ENCODE data around the gene COL8A1.

The COL8A1 gene

DNA sequence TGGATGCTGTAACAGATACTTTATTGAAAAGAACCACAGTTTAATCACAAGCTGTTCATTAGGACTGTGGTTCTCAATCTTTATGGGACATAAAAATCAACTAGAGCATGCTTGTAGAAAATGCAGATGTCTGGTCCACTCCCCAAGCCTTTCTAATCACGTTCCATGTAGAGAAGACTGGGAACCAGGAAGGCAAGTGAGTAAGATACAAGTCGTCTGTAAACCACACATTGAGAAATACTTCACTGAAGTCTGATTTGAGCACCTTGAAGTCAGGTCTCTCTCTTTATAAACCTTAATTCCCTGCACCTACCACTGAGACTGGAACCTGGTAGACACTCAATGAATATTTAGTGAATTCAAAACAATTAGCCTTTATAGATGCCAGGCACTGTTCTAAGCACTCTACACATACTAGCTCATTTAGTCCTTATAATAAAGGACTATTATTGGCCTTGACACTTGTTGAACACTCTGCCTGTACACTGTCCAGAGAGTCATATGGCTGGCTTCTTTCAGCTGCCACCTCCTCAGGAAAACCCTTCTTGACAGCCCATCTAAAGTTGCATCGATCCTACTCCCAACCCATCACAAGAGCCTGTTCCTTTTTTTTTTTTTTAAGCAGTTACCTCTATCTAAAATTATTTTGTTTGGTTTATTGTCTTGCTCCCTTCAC, 120.2 kb downstream of the COL8A1 start:
- H3K9ac ChIP-seq, result no peak overlapping the region

DNA sequence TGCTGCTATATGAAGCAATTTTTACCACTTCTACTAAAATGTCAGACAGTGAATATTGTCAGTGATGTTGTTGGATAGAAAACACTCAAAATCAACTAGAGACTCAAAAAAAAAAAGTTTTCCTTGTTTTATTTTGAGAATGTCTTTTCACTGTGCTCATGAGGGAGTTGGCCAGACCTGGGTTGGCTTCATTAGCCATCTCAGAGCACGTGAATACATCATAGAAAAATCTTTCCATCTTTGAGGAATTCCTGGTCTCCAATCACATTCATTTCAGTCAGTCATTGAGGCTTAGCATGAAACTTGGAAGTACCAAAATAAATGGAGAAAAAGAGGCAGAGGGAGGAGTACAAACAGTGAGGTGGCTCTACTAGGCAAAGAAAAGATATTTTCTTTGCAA, 121.6 kb downstream of the COL8A1 start:
- Histone ChIP-seq H3K4me3 (no peak overlapping the region), H3K27ac (no peak overlapping the region), H3K9me3 (replicated peaks in 1 of 11) (no peaks in the 10 kb centered on the region), H3K9ac (no peak overlapping the region), H3K27me3 (no peaks in the 10 kb centered on the region), H3K4me2 (no peak overlapping the region), H4K20me1 (no peaks in the 10 kb centered on the region), H3K4me1 (no peaks in the 10 kb centered on the region), H3K36me3 (no peaks in the 10 kb centered on the region)
- TF ChIP-seq Cebpa-rat (IDR thresholded peaks at IDR 0.05), result no peak

More for the DNA sequence above, 120.2 kb downstream of the COL8A1 start:
- no peaks in the 10 kb centered on the region for H3K27me3 ChIP-seq
- H3K9me3 ChIP-seq (replicated peaks in 1 of 11), result no peaks in the 10 kb centered on the region
- no peaks in the 10 kb centered on the region for H3K4me1 ChIP-seq
- H3K4me2 ChIP-seq, result no peak overlapping the region
- TF ChIP-seq Cebpa-rat (IDR thresholded peaks at IDR 0.05), result no peak
- H3K36me3 ChIP-seq, result no peaks in the 10 kb centered on the region
- no peaks in the 10 kb centered on the region for H4K20me1 ChIP-seq
- no peak overlapping the region for H3K4me3 ChIP-seq
- no peak overlapping the region for H3K27ac ChIP-seq

DNA sequence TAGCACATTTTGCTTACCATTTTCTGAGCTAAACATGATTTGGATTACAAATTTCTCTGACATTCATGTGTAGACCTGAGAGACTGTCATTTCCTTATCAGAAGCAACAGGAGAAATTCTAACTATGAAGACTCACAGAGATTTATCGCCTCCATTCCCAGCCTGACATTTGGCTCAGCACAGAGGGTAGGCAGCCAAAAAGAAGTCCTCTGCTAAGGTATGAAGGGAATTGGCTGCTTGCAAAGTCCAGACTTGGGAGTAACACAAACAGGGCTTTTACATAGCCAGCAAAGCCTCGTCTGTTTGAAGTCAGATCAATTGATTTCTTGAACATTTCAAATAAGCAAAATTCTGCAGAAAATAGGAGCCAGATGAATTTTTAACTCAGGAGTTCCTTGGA, 122.2 kb downstream of the COL8A1 start:
- Histone ChIP-seq H3K9ac (no peak overlapping the region), H3K9me3 (replicated peaks in 1 of 11) (no peaks in the 10 kb centered on the region), H3K27me3 (no peaks in the 10 kb centered on the region), H3K4me1 (no peaks in the 10 kb centered on the region), H4K20me1 (no peaks in the 10 kb centered on the region), H3K27ac (no peak overlapping the region), H3K4me3 (no peak overlapping the region), H3K36me3 (no peaks in the 10 kb centered on the region), H3K4me2 (no peak overlapping the region)
- no peak for TF ChIP-seq Cebpa-rat (IDR thresholded peaks at IDR 0.05)

DNA sequence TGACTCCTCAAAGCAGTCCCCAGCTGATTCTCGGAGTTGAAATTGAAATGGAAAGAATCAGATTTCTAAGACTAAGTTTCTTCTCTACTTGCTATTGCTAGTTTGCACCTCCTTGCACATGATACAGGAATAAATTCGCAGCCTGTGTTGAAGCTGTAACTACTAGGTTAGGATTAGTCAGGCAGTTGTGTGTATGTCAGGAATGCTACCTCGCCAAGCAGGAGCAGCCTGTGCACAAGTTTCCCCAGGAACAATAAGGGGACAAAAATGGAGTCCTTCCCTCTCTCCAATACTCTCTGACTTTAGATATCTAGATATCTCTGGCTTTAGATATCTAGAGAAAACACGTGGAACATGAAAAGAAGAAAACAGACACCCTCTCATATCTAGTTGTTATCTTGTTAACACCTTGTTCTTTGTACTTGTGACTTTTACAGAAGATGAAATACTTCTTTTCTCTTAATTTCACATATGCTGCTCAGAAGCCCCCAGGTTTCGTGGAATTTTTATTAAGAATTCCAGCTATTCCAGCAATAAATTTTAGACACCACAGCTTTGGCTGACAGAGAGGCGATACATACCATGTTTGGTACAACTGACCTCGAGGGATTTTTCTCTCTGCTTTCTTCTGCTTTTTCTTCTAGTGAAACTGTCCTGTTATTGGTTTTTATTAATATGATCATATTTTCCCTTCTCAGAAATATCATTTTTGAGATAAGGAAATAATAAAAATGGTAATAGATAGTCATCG, 123.2 kb downstream of the COL8A1 start:
- Histone ChIP-seq H3K27ac (no peak overlapping the region), H4K20me1 (no peaks in the 10 kb centered on the region), H3K9me3 (replicated peaks in 1 of 11) (no peaks in the 10 kb centered on the region), H3K4me1 (no peaks in the 10 kb centered on the region), H3K4me2 (no peak overlapping the region), H3K4me3 (no peak overlapping the region), H3K27me3 (no peaks in the 10 kb centered on the region), H3K36me3 (no peaks in the 10 kb centered on the region), H3K9ac (no peak overlapping the region)
- TF ChIP-seq Cebpa-rat (IDR thresholded peaks at IDR 0.05), result no peak

- Histone ChIP-seq H3K9ac (no peak overlapping the region), H3K4me2 (no peak overlapping the region), H3K4me3 (no peak overlapping the region), H3K27me3 (no peaks in the 10 kb centered on the region), H3K36me3 (no peaks in the 10 kb centered on the region), H3K9me3 (replicated peaks in 1 of 11) (no peaks in the 10 kb centered on the region), H3K27ac (no peak overlapping the region), H3K4me1 (no peaks in the 10 kb centered on the region), H4K20me1 (no peaks in the 10 kb centered on the region)
- no peak for TF ChIP-seq Cebpa-rat (IDR thresholded peaks at IDR 0.05)
Measured at GRCh38 chr3:99762901-99763300, 124.5 kb downstream of the COL8A1 start.

DNA sequence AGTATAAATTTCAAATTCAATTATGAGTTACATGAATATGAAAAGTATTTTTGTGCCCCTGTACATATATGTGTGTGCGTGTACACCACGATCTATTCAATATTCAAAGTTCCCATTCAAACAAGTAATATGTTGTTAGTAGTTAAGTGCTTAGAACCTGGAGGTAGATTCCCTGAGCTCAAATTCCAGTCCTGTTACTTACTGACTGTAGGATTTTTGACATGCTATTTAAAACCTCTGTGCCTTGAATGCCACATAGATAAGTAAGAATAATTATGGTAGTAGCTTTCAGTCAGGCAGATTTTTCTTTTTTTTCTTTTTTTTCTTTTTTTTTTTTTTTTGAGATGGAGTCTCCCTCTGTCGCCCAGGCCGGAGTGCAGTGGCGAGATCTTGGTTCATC, 126.0 kb downstream of the COL8A1 start:
- no peak overlapping the region for H3K9ac ChIP-seq
- no peak overlapping the region for H3K4me3 ChIP-seq
- no peak for TF ChIP-seq Cebpa-rat (IDR thresholded peaks at IDR 0.05)
- no peaks in the 10 kb centered on the region for H4K20me1 ChIP-seq
- no peaks in the 10 kb centered on the region for H3K9me3 ChIP-seq (replicated peaks in 1 of 11)
- no peaks in the 10 kb centered on the region for H3K27me3 ChIP-seq
- H3K4me2 ChIP-seq, result no peak overlapping the region
- no peak overlapping the region for H3K27ac ChIP-seq
- no peaks in the 10 kb centered on the region for H3K36me3 ChIP-seq
- no peaks in the 10 kb centered on the region for H3K4me1 ChIP-seq

GRCh38 chr3:99765042-99765942, 126.9 kb downstream of the COL8A1 start:
- H3K27me3 ChIP-seq, result no peaks in the 10 kb centered on the region
- no peak overlapping the region for H3K9ac ChIP-seq
- H3K4me1 ChIP-seq, result no peaks in the 10 kb centered on the region
- no peak overlapping the region for H3K4me3 ChIP-seq
- no peaks in the 10 kb centered on the region for H4K20me1 ChIP-seq
- no peaks in the 10 kb centered on the region for H3K9me3 ChIP-seq (replicated peaks in 1 of 11)
- no peaks in the 10 kb centered on the region for H3K36me3 ChIP-seq
- no peak for TF ChIP-seq Cebpa-rat (IDR thresholded peaks at IDR 0.05)
- H3K27ac ChIP-seq, result no peak overlapping the region
- H3K4me2 ChIP-seq, result no peak overlapping the region

DNA sequence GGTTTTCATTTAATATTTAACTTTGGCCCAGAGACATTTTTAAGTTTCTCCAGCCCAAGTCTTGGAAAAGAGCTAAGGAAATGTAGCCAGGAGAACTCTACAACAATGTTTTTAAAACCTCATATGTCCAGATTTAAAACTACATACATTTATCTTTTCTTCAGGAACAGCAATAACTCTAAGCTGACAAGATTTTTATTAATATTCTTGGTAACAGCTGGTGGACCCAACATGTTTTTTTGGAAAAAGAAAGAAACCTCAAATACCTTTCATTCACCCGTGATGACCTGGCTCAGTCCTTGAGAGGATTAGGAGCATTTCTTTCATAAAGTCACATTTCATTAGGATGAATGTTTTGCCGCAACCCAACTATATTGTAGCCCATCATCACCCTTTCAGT, 128.9 kb downstream of the COL8A1 start:
- Histone ChIP-seq H3K4me2 (no peak overlapping the region), H3K9me3 (replicated peaks in 1 of 11) (no peaks in the 10 kb centered on the region), H3K9ac (no peak overlapping the region), H3K36me3 (no peaks in the 10 kb centered on the region), H3K4me1 (no peaks in the 10 kb centered on the region), H3K27ac (no peak overlapping the region), H3K27me3 (no peaks in the 10 kb centered on the region), H3K4me3 (no peak overlapping the region), H4K20me1 (no peaks in the 10 kb centered on the region)
- TF ChIP-seq Cebpa-rat (IDR thresholded peaks at IDR 0.05), result no peak

- no peaks in the 10 kb centered on the region for H4K20me1 ChIP-seq
- no peak overlapping the region for H3K9ac ChIP-seq
- H3K27me3 ChIP-seq, result no peaks in the 10 kb centered on the region
- H3K27ac ChIP-seq, result no peak overlapping the region
- no peaks in the 10 kb centered on the region for H3K4me1 ChIP-seq
- no peaks in the 10 kb centered on the region for H3K9me3 ChIP-seq (replicated peaks in 1 of 11)
- no peak for TF ChIP-seq Cebpa-rat (IDR thresholded peaks at IDR 0.05)
- H3K4me2 ChIP-seq, result no peak overlapping the region
- no peak overlapping the region for H3K4me3 ChIP-seq
- H3K36me3 ChIP-seq, result no peaks in the 10 kb centered on the region
Measured at GRCh38 chr3:99768126-99768525, 129.7 kb downstream of the COL8A1 start.

Measured in BLaER1 treated with 17β-estradiol and CSF1 and Interleukin-3, amounts not matched to agents 10 nM and 100 nM (cell line).